Mesothelial cell of epicardium (in vitro differentiated cells): ENCODE results near the gene ARHGEF11. TPM values are rescaled to one million over a fixed set of nuclear protein-coding genes. Genes with fewer than 3 reads are reported as not detected.
A peak's percentile ranks its signal among the peaks of the same experiment; 100 is the strongest.

Source experiments
- DNase-seq, 2 experiments: peaks; one replicate each; pipeline ENCODE4 v3.0.0; 2021; ENCODE audit warnings: low spot score in 2 of 2; ENCODE audit not compliant: unreplicated experiment in 2 of 2
- H3K27ac Mint-ChIP-seq: 2 replicates; pipeline ENCODE4 v1.8.0; 2021; ENCODE audit warnings: mixed read lengths
- H3K27me3 Mint-ChIP-seq: 2 replicates; pipeline ENCODE4 v1.8.0; 2021; ENCODE audit warnings: low read depth, mixed read lengths
- H3K36me3 Mint-ChIP-seq: 2 replicates; pipeline ENCODE4 v1.8.0; 2021; ENCODE audit warnings: mixed read lengths
- H3K4me1 Mint-ChIP-seq: 2 replicates; pipeline ENCODE4 v1.8.0; 2021; ENCODE audit warnings: mixed read lengths
- H3K4me3 Mint-ChIP-seq: 2 replicates; pipeline ENCODE4 v1.8.0; 2021; ENCODE audit warnings: mild to moderate bottlenecking, moderate library complexity, mixed read lengths
- H3K9me3 Mint-ChIP-seq: 2 replicates; pipeline ENCODE4 v1.8.0; 2021; ENCODE audit warnings: mixed read lengths
- total RNA-seq: library from RNA; stranded (reverse); gene quantifications from 3 replicates; pipeline ENCODE4 v1.2.1, GENCODE V29; 2021
- TF ChIP-seq, protein P1 (sequence below): fragments of 200-600 bp; sonication (generic); IDR thresholded peaks from one replicate; pipeline ENCODE4 v1.5.0; 2021; ENCODE audit warnings: antibody characterized with exemption; ENCODE audit not compliant: unreplicated experiment

Gene ARHGEF11
- total RNA-seq, 1 donor from 2014 or later, result 52.5 TPM

DNA sequence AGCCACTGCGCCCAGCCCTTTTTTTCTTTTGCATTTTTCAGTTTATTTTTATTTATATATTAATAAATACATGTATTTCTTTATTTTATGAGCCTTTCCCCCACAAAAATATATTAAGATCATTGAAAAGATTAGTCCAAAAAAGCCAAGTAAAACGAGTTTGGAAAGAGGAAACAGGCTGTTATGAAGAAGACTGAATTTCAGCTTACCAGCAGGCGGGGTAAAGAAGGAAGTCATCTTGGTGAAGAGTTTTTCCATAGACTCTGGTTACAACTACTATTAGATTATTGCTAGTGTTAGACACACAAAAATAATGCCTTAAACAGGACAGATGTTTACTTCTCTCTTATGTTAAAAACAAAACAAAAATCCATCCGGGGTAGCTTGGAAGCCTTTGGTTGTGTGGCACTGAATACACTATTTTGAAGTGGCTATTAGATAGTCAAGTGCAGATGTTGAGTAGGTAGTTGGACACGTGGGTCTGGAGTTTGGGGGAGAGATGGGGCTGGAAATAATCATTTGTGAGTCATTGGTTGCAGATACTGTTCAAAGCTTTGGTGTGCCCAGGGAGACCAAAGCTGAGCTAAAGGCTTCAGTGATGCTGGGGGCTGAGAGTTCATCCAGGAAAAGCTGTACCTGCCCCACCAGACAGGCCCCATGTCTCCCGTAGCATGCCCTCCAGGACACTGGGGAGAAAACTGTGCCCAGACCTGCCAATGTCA is 133.8 kb downstream of the ARHGEF11 start:
- TF ChIP-seq, protein P1, sequence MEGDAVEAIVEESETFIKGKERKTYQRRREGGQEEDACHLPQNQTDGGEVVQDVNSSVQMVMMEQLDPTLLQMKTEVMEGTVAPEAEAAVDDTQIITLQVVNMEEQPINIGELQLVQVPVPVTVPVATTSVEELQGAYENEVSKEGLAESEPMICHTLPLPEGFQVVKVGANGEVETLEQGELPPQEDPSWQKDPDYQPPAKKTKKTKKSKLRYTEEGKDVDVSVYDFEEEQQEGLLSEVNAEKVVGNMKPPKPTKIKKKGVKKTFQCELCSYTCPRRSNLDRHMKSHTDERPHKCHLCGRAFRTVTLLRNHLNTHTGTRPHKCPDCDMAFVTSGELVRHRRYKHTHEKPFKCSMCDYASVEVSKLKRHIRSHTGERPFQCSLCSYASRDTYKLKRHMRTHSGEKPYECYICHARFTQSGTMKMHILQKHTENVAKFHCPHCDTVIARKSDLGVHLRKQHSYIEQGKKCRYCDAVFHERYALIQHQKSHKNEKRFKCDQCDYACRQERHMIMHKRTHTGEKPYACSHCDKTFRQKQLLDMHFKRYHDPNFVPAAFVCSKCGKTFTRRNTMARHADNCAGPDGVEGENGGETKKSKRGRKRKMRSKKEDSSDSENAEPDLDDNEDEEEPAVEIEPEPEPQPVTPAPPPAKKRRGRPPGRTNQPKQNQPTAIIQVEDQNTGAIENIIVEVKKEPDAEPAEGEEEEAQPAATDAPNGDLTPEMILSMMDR, result no peak
- H3K9me3 Mint-ChIP-seq, result no peaks in the 10 kb centered on the region
- H3K36me3 Mint-ChIP-seq, result no peaks in the 10 kb centered on the region
- H3K4me1 Mint-ChIP-seq, result peaks cover 23% of the 10 kb centered on the region
- no peak for DNase-seq
- no peak overlapping the region for H3K27ac Mint-ChIP-seq
- H3K4me3 Mint-ChIP-seq, result no peak overlapping the region
- H3K27me3 Mint-ChIP-seq, result no peaks in the 10 kb centered on the region

DNA sequence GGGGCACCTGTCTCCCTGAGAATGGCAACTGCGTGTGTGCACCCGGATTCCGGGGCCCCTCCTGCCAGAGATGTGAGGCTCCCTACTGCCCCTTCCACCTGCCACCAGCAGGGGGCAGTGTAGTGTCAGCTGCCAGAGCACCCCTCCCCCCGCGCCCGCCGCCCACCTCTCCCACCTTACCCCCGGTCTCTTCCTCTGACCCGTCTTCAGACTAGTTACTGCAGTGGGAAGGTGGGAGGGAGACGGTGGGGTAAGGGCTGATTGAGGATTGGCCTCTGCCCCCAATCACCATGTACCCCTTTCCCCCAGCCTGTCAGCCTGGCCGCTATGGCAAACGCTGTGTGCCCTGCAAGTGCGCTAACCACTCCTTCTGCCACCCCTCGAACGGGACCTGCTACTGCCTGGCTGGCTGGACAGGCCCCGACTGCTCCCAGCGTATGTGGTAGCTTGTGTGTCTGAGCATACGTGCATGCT is 135.2 kb downstream of the ARHGEF11 start:
- no peak for DNase-seq
- Mint-ChIP-seq H3K4me3 (no peak overlapping the region), H3K27ac (no peak overlapping the region), H3K27me3 (no peaks in the 10 kb centered on the region), H3K9me3 (no peaks in the 10 kb centered on the region), H3K4me1 (peaks cover 23% of the 10 kb centered on the region), H3K36me3 (no peaks in the 10 kb centered on the region)
- TF ChIP-seq, protein P1, result peak; percentile 86

DNA sequence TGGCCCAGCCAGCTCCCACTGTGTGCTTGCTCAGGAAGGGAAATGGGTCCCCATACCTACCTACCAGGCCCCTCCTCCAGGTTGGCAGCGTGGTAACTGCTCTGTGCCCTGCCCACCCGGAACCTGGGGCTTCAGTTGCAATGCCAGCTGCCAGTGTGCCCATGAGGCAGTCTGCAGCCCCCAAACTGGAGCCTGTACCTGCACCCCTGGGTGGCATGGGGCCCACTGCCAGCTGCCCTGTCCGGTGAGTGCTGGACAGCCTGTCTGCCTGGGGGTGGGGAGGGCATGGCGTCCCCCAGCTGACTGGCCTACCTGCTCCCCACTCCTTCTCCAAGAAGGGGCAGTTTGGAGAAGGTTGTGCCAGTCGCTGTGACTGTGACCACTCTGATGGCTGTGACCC is 135.9 kb downstream of the ARHGEF11 start:
- Mint-ChIP-seq H3K4me1 (peaks cover 20% of the 10 kb centered on the region), H3K4me3 (no peak overlapping the region), H3K36me3 (no peaks in the 10 kb centered on the region), H3K27me3 (no peaks in the 10 kb centered on the region), H3K27ac (no peak overlapping the region), H3K9me3 (no peaks in the 10 kb centered on the region)
- no peak for DNase-seq
- TF ChIP-seq, protein P1, result no peak

DNA sequence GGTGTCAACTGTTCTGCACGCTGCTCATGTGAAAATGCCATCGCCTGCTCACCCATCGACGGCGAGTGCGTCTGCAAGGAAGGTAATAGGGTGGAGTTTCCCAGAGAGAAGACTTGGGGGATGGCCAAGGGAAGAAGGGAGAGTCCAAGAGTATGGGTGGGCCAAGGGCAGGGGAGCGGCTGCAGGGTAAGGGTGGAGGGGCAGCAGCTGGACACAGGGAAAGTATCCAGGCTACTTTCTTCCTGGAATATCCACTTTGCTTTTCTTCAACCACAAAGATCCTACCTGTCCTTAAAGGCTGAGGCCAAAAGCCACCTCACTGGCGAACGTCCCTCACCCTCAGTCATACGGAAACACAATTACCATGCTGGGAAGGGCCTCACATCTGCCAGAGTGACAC is 136.6 kb downstream of the ARHGEF11 start:
- no peaks in the 10 kb centered on the region for H3K9me3 Mint-ChIP-seq
- no peaks in the 10 kb centered on the region for H3K27me3 Mint-ChIP-seq
- peaks cover 13% of the 10 kb centered on the region for H3K4me1 Mint-ChIP-seq
- H3K4me3 Mint-ChIP-seq, result no peak overlapping the region
- no peak overlapping the region for H3K27ac Mint-ChIP-seq
- no peak for DNase-seq
- TF ChIP-seq, protein P1, result no peak
- no peaks in the 10 kb centered on the region for H3K36me3 Mint-ChIP-seq

DNA sequence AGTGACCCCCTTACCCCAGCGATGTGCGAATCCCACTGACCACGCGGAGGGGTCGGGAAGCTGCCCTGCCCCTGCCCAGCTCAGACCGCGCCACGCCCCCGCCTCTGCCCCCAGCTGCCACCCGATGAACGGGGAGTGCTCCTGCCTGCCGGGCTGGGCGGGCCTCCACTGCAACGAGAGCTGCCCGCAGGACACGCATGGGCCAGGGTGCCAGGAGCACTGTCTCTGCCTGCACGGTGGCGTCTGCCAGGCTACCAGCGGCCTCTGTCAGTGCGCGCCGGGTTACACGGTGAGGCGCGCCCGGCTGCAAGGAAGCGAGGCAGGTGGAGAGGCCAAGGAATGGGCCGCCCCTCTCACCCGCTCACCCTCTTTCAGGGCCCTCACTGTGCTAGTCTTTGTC is 137.0 kb downstream of the ARHGEF11 start:
- H3K27ac Mint-ChIP-seq, result no peak overlapping the region
- H3K4me1 Mint-ChIP-seq, result peaks cover 9% of the 10 kb centered on the region
- no peak overlapping the region for H3K4me3 Mint-ChIP-seq
- H3K9me3 Mint-ChIP-seq, result no peaks in the 10 kb centered on the region
- TF ChIP-seq, protein P1, result no peak
- DNase-seq, result no peak
- H3K36me3 Mint-ChIP-seq, result no peaks in the 10 kb centered on the region
- H3K27me3 Mint-ChIP-seq, result no peaks in the 10 kb centered on the region
